ENCODE results near the gene RAB3C.
"Not testable (repeated sequence)": the region's sequence is repeated elsewhere in the genome, so short reads cannot be mapped to it uniquely, and the experiment has no call there.

Gene RAB3C

GRCh38 chr5:58680503-58680902, 97.6 kb downstream of the RAB3C start:
- DNase-seq = no peak

- DNase-seq = no peak
Measured at GRCh38 chr5:58681943-58682342, 99.1 kb downstream of the RAB3C start.

GRCh38 chr5:58683567-58683966, 100.7 kb downstream of the RAB3C start:
- no peak for DNase-seq

- no peak for DNase-seq
Measured at GRCh38 chr5:58687079-58687478, 104.2 kb downstream of the RAB3C start.

- no peak for DNase-seq
Measured at GRCh38 chr5:58687595-58687994, 104.7 kb downstream of the RAB3C start.

- DNase-seq = not testable (repeated sequence)
Measured at GRCh38 chr5:58699088-58699761, 116.3 kb downstream of the RAB3C start.

- no peak for DNase-seq
Measured at GRCh38 chr5:58699762-58700118, 116.9 kb downstream of the RAB3C start.

GRCh38 chr5:58703925-58704555, 121.2 kb downstream of the RAB3C start:
- no peak for DNase-seq

GRCh38 chr5:58706736-58707135, 123.9 kb downstream of the RAB3C start:
- DNase-seq = no peak

GRCh38 chr5:58708456-58708855, 125.6 kb downstream of the RAB3C start:
- DNase-seq = no peak

GRCh38 chr5:58710425-58710824, 127.5 kb downstream of the RAB3C start:
- DNase-seq = not testable (repeated sequence)

- no peak for DNase-seq
Measured at GRCh38 chr5:58710871-58711270, 128.0 kb downstream of the RAB3C start.

GRCh38 chr5:58711965-58712364, 129.1 kb downstream of the RAB3C start:
- no peak for DNase-seq

- DNase-seq = no peak
Measured at GRCh38 chr5:58714046-58714445, 131.2 kb downstream of the RAB3C start.

- DNase-seq = no peak
Measured at GRCh38 chr5:58715997-58716656, 133.3 kb downstream of the RAB3C start.

GRCh38 chr5:58716713-58717112, 133.8 kb downstream of the RAB3C start:
- DNase-seq = no peak

GRCh38 chr5:58717303-58718007, 134.6 kb downstream of the RAB3C start:
- no peak for DNase-seq

GRCh38 chr5:58718269-58718978, 135.5 kb downstream of the RAB3C start:
- DNase-seq = no peak

- DNase-seq = no peak
Measured at GRCh38 chr5:58722160-58722559, 139.3 kb downstream of the RAB3C start.

- no peak for DNase-seq
Measured at GRCh38 chr5:58724992-58725391, 142.1 kb downstream of the RAB3C start.

GRCh38 chr5:58731641-58732040, 148.8 kb downstream of the RAB3C start:
- DNase-seq = no peak

GRCh38 chr5:58735637-58736036, 152.8 kb downstream of the RAB3C start:
- DNase-seq = no peak

- no peak for DNase-seq
Measured at GRCh38 chr5:58736214-58736613, 153.3 kb downstream of the RAB3C start.

All from right hindlimb (tissue), 1 donor.